GM19467 (cell line): ENCODE measurements around the gene ATF7IP.
A peak's percentile ranks its signal among the peaks of the same experiment; 100 is the strongest.
"Not testable (repeated sequence)": the region's sequence is repeated elsewhere in the genome, so short reads cannot be mapped to it uniquely, and the experiment has no call there.

Source experiments
- ATAC-seq: cut with Tn5 transposase; IDR thresholded peaks from one replicate; pipeline ENCODE4 v1.9.1; 2021; ENCODE audit warnings: mild to moderate bottlenecking, moderate library complexity; ENCODE audit not compliant: unreplicated experiment

The ATF7IP gene, protein sequence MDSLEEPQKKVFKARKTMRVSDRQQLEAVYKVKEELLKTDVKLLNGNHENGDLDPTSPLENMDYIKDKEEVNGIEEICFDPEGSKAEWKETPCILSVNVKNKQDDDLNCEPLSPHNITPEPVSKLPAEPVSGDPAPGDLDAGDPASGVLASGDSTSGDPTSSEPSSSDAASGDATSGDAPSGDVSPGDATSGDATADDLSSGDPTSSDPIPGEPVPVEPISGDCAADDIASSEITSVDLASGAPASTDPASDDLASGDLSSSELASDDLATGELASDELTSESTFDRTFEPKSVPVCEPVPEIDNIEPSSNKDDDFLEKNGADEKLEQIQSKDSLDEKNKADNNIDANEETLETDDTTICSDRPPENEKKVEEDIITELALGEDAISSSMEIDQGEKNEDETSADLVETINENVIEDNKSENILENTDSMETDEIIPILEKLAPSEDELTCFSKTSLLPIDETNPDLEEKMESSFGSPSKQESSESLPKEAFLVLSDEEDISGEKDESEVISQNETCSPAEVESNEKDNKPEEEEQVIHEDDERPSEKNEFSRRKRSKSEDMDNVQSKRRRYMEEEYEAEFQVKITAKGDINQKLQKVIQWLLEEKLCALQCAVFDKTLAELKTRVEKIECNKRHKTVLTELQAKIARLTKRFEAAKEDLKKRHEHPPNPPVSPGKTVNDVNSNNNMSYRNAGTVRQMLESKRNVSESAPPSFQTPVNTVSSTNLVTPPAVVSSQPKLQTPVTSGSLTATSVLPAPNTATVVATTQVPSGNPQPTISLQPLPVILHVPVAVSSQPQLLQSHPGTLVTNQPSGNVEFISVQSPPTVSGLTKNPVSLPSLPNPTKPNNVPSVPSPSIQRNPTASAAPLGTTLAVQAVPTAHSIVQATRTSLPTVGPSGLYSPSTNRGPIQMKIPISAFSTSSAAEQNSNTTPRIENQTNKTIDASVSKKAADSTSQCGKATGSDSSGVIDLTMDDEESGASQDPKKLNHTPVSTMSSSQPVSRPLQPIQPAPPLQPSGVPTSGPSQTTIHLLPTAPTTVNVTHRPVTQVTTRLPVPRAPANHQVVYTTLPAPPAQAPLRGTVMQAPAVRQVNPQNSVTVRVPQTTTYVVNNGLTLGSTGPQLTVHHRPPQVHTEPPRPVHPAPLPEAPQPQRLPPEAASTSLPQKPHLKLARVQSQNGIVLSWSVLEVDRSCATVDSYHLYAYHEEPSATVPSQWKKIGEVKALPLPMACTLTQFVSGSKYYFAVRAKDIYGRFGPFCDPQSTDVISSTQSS

DNA sequence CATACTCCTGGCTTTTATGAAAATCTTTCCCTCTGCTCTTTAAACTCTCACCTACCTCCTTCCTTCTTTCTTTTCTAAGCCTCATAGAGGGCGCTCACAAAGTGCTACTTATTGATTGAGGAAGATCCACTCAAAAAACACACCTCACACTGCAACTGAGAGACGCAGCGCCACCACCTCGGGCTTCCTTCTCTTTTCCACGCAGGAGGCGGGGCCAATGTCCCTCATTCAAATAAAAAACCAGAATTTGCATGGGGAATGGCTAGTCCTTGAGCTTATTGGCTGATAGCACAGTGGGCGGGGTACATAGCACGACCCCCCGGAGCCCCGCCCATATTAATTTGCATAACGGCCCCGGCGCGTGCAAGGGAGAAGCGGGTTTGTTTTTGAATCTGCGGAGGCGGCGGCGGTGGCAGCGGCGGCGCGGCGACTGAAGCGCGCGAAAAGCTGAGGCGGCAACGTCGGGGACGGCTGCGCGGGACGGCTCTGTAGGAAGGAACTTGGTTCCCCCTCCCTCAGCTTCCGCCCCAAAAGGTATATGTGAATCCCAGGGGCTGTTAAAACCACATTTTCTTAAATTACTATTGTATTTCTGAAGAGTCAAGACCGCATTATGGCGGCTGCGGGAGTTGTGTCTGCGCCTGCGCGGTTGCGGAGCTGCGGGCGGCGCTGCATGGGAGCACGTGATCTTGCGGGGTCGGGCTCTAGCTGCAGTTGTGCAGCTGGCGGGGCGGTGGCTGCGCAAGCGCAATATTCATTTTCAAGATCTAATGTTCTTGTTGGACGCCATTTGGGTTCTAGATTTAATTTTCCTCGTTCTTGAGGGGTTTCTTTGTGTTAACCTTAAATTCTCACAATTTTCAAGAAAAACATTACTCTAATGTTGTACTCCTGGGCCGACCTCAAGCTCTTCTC is at the start of gene ATF7IP:
Gene ATF7IP, plus strand, starts transcription at position 389 of the 915 bp plus-strand sequence. CDS start 58,234 bp downstream, outside the sequence.
- peak; percentile 62 for ATAC-seq

DNA sequence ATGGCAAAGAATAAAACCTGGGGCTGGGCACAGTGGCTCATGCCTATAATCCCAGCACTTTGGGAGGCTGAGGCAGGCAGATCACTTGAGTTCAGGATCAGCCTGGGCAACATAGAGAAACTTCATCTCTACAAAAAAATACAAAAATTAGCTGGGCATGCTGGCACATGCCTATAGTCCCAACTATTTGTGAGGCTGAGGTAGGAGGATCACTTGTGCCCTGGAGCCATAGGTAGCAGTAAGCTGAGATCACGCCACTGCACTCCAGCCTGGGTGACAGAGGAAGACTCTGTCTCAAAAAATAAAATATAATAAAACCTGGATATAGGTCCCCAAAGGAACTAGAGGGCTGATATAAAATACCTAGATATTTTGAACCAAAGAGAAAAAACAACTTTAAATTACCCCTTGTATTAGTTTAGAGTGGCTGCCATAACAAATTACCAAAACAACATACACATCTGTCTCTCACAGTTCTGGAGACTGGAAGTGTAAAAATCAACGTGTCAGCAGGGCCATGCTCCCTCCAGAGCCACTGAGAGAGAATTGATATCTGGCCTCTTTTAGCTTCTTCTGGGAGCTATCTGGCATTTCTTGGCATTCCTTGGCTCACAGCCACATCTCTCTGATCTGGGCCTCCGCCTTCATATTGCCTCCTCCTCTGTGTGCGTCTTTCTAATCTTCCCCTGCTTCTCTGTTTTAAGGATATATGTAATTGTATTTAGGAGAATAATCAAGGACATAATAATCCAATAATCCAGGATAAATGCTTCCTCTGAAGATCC is 47.9 kb upstream of the ATF7IP start:
- ATAC-seq: no peak

DNA sequence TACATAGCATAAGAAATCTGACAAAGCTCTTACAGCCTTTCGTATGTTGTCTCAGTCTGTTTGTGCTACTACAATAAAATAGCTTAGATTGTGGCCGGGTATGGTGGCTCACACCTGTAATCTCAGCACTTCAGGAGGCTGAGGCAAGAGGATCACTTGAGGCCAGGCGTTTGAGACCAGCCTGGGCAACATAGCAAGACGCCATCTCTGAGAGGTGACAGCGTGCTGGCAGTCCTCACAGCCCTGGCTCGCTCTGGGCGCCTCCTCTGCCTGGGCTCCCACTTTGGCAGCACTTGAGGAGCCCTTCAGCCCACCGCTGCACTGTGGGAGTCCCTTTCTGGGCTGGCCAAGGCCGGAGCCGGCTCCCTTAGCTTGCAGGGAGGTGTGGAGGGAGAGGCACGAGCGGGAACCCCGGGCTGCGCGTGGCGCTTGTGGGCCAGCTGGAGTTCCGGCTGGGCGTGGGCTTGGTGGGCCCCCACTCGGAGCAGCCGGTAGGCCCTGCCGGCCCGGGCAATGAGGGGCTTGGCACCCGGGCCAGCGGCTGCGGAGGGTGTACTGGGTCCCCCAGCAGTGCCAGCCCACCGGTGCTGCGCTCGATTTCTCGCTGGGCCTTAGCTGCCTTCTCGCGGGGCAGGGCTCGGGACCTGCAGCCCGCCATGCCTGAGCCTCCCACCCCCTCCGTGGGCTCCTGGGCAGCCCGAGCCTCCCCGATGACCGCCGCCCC is 45.6 kb upstream of the ATF7IP start:
- ATAC-seq: not testable (repeated sequence)

DNA sequence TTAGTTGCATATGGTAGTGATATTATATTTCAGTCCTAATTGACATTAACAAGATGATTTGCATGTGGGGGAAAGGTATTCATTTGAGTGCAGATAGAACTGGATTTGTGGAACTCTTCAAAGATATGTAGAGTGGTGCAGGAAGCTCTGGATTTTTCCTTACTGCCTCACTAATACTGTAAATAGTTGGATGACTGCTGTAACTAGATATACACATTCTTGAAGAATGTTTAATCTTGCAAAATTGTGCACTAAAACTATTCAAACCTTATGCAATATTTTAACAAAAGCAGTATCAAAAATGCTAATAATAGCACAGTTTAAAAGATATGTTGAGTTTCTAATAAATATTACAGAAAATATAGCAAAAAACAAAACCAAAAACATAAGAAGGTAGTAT is 43.1 kb upstream of the ATF7IP start:
- no peak for ATAC-seq

DNA sequence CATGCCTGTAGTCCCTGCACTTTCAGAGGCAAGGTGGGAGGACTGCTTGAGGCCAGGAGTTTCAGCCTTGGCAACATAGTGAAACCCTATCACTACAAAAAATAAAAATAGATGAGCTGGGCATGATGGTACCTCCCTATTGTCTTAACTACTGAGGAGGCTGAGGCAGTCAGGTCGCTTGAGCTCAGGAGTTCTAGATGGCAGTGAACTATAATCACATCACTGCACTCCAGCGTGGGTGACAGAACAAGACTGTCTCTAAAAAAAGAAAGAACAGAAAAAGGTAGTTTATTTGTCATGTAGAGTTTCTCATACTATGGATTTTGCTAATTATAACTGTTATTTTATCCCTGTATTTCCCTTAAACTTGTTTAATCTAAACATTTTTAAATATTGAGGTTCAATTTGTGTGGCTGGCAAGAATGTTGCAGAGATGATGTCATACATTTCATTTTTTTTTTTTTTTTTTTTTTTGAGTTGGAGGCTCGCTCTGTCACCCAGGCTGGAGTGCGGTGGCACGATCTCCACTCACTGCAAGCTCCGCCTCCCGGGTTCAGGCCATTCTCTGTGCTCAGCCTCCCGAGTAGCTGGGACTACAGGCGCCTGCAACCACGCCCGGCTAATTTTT is 39.7 kb upstream of the ATF7IP start:
- no peak for ATAC-seq

DNA sequence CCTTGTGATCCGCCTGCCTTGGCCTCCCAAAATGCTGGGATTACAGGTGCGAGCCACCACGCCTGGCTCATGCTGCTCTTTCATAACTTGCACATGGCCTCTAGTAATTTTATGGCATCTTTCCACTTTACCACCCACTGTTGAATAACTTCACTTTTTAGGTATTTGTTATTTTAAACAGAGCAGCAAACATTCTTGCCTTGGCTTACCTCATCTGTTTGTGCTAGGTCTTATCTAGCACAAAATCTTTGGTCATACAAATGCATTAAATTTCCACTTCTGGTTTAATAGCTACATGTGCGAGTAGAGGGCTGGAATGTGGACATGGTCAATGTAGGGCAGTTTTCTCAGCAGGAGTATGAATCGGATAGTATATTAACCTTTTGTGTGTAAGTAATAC is 38.8 kb upstream of the ATF7IP start:
- ATAC-seq: no peak

DNA sequence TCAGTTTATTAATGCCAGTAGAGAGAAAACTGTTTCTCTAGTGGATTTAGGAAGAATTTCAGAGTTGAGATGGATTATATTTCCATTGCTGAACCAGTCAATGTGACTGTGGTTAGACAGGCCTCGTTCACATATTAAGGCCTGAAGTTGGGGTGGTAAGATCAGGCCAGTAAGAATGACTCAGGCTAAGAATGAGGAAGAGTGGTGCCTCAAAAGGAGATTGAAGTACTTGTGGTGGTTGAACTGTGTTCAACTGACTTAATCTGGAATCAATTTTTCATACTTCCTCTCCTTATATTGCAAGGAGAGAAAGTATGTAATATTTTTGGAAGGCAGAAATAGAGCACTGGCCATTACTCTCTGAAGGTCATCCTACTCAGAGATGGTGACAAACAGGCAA is 37.8 kb upstream of the ATF7IP start:
- ATAC-seq: no peak

DNA sequence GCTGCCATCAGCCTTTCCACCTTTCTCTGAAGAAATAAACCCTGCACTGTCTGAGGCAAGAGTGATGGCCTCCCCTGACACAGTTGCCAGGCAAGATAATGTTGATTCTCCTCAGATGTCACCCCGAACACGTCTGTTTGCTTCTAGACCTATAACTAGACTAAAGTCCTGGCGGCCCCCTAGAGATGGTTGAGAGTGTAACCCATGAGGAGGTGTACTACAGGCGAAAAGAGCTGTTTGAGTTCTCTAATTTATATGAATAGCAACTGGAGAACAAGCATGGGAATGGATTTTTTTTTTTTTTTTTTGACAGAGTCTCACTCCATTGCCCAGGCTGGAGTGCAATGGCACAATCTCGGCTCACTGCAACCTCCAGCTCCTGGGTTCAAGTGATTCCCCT is 33.0 kb upstream of the ATF7IP start:
- no peak for ATAC-seq

DNA sequence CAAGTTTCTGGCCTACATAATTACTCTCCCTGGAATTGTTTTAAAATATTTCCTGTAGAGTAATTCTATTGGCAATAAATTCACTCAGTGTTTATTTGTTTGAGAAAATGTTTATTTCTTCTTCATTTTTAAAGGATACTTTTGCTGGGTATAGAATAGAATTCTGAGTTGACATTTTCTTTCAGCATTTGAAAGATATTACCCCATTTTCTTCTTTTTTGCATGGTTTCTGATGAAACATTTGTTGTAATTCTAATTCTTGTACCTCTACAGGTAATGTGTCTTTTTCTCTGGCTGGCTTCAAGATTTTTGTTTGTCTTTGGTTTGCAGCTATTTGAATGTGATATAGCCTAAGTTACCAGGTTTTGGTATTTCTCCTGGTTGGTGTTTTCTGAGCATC is 25.1 kb upstream of the ATF7IP start:
- ATAC-seq: no peak

DNA sequence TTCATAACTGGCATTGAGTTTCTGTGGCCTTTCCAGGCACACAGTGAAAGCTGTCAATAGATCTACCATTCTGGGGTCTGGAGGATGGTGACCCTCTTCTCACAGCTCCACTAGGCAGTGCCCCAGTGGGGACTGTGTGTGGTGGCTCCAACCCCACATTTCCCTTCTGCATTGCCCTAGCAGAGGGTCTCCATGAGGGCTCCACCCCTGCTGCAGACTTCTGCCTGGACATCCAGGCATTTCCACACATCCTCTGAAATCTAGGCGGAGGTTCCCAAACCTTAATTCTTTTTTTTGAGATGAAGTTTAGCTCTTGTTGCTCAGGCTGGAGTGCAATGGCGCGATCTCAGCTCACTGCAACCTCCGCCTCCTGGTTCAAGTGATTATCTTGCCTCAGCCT is 14.0 kb upstream of the ATF7IP start:
- ATAC-seq: not testable (repeated sequence)

DNA sequence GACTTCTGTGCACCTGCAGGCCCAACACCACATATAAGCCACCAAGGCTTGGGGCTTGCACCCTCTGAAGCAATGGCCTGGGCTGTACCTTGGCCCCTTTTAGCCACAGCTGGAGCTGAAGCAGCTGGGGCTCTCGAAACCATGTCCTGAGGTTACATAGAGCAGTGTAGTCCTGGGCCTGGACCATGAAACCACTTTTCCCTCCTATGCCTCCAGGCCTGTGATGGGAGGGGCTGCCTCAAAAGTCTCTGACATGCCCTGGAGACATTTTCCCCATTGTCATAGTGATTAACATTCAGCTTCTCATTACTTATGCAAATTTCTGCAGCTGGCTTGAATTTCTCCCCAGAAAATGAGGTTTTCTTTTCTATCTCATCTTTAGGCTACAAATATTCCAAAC is 13.4 kb upstream of the ATF7IP start:
- not testable (repeated sequence) for ATAC-seq

DNA sequence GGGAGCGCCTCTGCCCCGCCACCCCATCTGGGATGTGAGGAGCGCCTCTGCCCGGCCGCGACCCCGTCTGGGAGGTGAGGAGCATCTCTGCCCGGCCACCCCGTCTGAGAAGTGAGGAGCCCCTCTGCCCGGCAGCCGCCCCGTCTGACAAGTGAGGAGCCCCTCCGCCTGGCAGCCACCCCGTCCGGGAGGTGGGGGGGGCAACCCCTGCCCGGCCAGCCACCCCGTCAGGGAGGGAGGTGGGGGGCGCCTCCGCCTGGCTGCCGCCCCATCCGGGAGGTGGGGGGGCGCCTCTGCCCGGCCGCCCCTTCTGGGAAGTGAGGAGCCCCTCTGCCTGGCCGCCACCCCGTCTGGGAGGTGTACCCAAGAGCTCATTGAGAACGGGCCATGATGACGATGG is 10.8 kb upstream of the ATF7IP start:
- ATAC-seq: not testable (repeated sequence)

DNA sequence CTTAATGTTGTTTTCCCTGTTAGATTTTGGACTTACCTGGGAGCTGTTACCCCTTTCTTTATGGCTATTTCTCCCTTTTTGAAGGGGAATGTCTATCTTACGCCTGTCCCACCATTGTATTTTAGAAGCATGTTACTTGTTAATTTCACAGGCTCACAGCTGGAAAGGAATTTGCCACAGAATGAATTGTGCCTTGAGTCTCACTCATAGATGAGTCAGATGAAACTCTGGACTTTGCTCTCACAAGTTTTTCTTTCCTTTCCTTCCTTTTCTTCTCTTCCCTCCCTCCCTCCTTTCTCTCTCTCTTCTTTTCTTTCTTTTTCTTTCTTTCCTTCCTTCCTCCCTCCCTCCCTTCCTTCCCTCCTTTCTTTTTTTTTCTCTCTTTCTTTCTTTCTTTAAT is 9.3 kb upstream of the ATF7IP start:
- ATAC-seq: no peak

DNA sequence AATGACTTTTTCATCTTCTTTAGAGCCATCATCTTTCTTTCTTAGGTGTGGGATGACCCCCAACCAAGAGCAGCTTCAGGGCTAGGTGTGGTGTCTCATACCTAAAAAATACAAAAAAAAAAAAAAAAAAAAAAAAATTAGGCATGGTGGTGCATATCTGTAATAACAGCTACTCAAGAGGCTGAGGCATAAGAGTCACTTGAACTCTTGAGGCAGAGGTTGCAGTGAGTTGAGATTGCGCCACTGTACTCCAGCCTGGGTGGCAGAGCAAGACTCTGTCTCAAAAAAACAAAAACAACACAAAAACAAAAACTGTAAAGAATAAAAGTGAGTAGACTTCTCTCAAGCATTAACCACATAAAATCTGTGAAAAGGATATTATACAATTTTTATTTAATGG is 8.0 kb upstream of the ATF7IP start:
- ATAC-seq: no peak

DNA sequence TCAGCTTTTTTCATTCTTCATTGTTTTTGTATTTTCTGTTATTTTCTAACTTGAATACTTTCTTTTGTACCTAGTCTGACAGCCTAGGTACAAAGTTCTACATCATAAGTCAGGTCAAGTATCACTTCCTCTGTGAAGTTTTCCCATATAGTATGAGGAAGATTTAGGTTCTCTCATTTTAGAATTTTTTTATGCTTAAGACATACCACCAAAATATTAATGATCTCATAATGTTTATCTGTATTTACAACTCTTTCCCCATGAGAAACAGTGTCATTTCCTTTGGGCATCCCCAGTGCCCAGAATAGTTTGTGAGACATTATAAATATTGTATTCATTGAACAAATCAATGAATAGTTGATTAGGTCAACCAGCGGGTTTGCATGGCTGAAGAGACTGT is 3.1 kb upstream of the ATF7IP start:
- no peak for ATAC-seq

DNA sequence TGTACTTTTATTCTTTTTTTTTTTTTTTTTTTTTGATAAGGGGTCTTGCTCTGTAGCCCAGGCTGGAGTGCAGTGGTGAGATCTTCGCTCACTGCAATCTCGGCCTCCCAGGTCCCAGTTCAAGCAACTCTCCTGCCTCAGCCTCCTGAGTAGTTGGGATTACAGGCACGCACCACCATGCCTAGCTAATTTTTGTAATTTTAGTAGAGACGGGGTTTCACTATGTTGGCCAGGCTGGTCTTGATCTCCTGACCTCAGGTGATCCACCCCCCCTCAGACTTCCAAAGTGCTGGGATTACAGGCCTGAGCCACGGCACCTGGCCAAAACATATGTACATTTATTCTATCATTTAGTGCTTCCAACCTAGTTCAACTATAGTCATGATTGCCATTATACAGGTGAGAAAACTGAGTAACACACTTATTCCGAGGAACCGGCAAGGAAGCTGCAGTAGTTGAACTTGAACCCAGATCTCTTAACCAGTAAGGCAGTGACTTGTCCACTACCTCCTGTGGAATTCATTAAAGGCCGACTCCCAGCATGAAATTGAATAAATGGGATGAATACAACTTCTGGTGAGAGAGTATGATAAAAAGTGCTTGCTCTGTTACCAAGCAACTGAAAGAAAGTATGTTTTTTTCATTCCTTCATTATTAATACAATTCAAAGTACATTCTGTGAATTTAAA is 755 bp upstream of the ATF7IP start:
- no peak for ATAC-seq

DNA sequence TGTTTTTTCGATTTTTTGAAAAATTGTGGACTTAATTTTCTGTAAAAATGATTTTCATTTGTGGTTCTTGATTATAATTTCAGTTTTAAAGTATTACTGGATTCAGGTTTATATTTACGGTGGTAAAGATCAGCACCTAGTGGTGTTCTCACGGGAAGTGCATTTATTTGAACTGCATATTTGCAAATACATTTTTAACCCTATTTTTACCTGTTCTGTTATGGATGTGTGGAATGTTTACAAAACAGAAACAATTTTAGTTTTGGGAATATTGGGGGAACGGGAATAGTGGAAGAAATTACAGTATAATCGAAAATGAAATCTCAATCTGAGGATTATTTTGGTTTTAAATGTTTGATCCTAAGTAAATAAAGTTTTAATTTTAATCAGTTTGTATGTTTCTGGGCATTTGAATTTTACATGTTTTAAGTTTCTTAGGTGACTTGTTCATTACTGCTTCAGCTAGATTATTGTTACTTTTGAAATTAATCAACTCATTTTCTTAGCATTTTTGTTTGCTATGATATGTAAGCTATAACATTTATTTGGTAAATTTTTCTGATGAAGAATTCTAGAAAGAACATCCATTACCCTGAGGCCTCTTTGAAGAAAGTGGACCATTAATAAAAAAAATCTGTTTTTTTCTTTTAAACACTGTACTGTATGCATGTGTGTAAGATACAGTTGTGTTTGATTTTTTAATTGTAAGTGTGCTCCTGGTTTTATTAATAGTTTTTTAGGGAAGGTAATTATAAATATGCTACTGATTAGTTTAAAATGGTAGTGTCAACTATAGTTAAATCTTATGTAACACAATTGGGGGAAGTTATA is 942 bp downstream of the ATF7IP start:
- ATAC-seq: no peak
